ENCODE results near the gene FIGN. TPM values are rescaled to one million over a fixed set of nuclear protein-coding genes. Genes with fewer than 3 reads are reported as not detected.

The FIGN gene
- total and polyA plus RNA-seq, 2 of the 8 experiments (the other 6 are each of a cell fraction or from before 2014, with no cell fraction given): 5.0 to 22.8 TPM

GRCh38 chr2:163640542-163641193 is 95.1 kb downstream of the FIGN start:
- Histone ChIP-seq H2AK5ac (ENCODE audit: low read depth, low read length) (no peak overlapping the region), H3K9me3 (ENCODE audit: insufficient read depth in 2 of 2, low read depth in 1 of 2, low read length in 1 of 2) (no peaks in the 10 kb centered on the region), H3K79me2 (ENCODE audit: control insufficient read depth in 1 of 2, insufficient read depth in 2 of 2, low read length in 2 of 2) (peaks cover 0 to 25% of the 10 kb centered on the region in 2 experiments; a peak in 2 of 4 replicates), H3K23me2 (ENCODE audit: low read depth, low read length) (no peaks in the 10 kb centered on the region), H3K27ac (ENCODE audit: low read depth, low read length) (no peak overlapping the region), H4K8ac (ENCODE audit: extremely low read depth, insufficient read depth, low read length) (no peak overlapping the region), H3K4me2 (ENCODE audit: insufficient read depth in 1 of 2, low read depth in 2 of 2, low read length in 2 of 2) (no peak overlapping the region), H3K9ac (replicated peaks in 1 of 4; ENCODE audit: extremely low read depth in 1 of 4, low read depth in 3 of 4, low read length in 3 of 4) (no peak overlapping the region), H2BK15ac (ENCODE audit: low read length) (no peak overlapping the region), H3K14ac (ENCODE audit: insufficient read length) (no peak overlapping the region), H4K5ac (ENCODE audit: insufficient read length, low read depth, low read length) (no peak overlapping the region), H4K20me1 (replicated peaks in 1 of 2; ENCODE audit: control insufficient read depth in 1 of 2, insufficient read depth in 2 of 2, low read length in 2 of 2) (no peaks in the 10 kb centered on the region), H2BK12ac (ENCODE audit: low read depth, low read length) (no peak overlapping the region), H2BK5ac (ENCODE audit: low read depth, low read length) (no peak overlapping the region), H3K36me3 (ENCODE audit: control insufficient read depth in 2 of 4, insufficient read depth in 4 of 4, low read length in 3 of 4) (no peaks in the 10 kb centered on the region), H3K56ac (replicated peaks; ENCODE audit: insufficient read length, low read depth, low read length) (no peak overlapping the region), H3K4me3 (ENCODE audit: extremely low read depth in 1 of 4, insufficient read depth in 2 of 4, low read depth in 3 of 4, low read length in 4 of 4) (no peak overlapping the region), H2BK120ac (replicated peaks; ENCODE audit: low read depth, low read length) (no peak overlapping the region), H3K18ac (ENCODE audit: extremely low read depth, low read length) (no peak overlapping the region), H3K4ac (replicated peaks; ENCODE audit: insufficient read length, low read depth, low read length) (no peak overlapping the region), H3K79me1 (ENCODE audit: low read depth, low read length) (no peaks in the 10 kb centered on the region), H4K91ac (replicated peaks; ENCODE audit: insufficient read length, low read length) (no peak overlapping the region), H2AFZ (ENCODE audit: low read length) (no peak overlapping the region), H3K27me3 (replicated peaks in 1 of 4; ENCODE audit: control insufficient read depth in 3 of 4, extremely low read depth in 1 of 4, insufficient read depth in 3 of 4, low read length in 3 of 4) (no peaks in the 10 kb centered on the region), H2BK20ac (ENCODE audit: low read length) (no peak overlapping the region), H3K23ac (ENCODE audit: insufficient read length) (no peak overlapping the region), H3K4me1 (replicated peaks in 1 of 4; ENCODE audit: control insufficient read depth in 3 of 4, insufficient read depth in 4 of 4, low read length in 3 of 4) (peaks cover 0 to 11% (median 5%) of the 10 kb centered on the region in 4 experiments; a peak in 3 of 7 replicates)
- DNase-seq (ENCODE audit: low read depth in 1 of 2, low spot score in 2 of 2): no peak
- FAIRE-seq: no peak
- CTCF ChIA-PET (ENCODE audit: partially characterized antibody): interaction anchor here (1.3 to 2.2 kb wide), 4 partner anchors 8 to 30 kb away, joined by 3 to 7 read pairs (median 4); no protein-coding TSS in a partner anchor
- WGBS, 2 experiments (ENCODE audit: extremely low coverage in 1 of 2, insufficient coverage in 1 of 2, insufficient read length in 1 of 2, insufficient replicate concordance in 2 of 2, low coverage in 1 of 2, low lambda C conversion rate in 2 of 2, missing lambda C conversion rate in 1 of 2): 91% methylated on average over 6 of the region's 6 CpGs; no CpG with 5 or more reads in 1 of the 2 experiments
- POLR2A ChIA-PET (ENCODE audit: partially characterized antibody): no interaction called here
- TF ChIP-seq MAFK (IDR thresholded peaks at IDR 0.05; ENCODE audit: low read depth, low read length) (no peak), JUN (IDR thresholded peaks at IDR 0.05; ENCODE audit: low read depth, low read length) (no peak), CREB1 (IDR thresholded peaks at IDR 0.05) (no peak), KDM4A (IDR thresholded peaks at IDR 0.05; ENCODE audit: low read depth, low read length, severe bottlenecking) (no peak), EGR1 (IDR thresholded peaks at IDR 0.05; ENCODE audit: borderline replicate concordance, low read depth, low read length) (no peak), JUND (IDR thresholded peaks at IDR 0.05; ENCODE audit: low read length) (no peak)

Data from H1 (cell line).